ENCODE measurements around the gene MKNK2. TPM values are rescaled to one million over a fixed set of nuclear protein-coding genes. Genes with fewer than 3 reads are reported as not detected.

Gene MKNK2
- total and polyA plus RNA-seq, 2 of the 13 experiments (the other 11 are each of a cell fraction or from before 2014, with no cell fraction given): 44.9 to 112 TPM

GRCh38 chr19:2016041-2016807 lies 34.8 kb downstream of the MKNK2 start (continued):
- TF ChIP-seq ZNF687 (CRISPR knock-in tag; IDR thresholded peaks at IDR 0.05): peak; percentile 57
- no peak for TF ChIP-seq ZHX2 (IDR thresholded peaks at IDR 0.05; ENCODE audit: low read depth)
- no peak for TF ChIP-seq ZHX2 (CRISPR knock-in tag; IDR thresholded peaks at IDR 0.05; ENCODE audit: borderline replicate concordance)
- TF ChIP-seq SP4 (CRISPR knock-in tag; IDR thresholded peaks at IDR 0.05): no peak
- no peak for TF ChIP-seq RFXANK (CRISPR knock-in tag; IDR thresholded peaks at IDR 0.05)
- TF ChIP-seq EP300 (IDR thresholded peaks at IDR 0.05; ENCODE audit: low read depth in 2 of 2, low read length in 2 of 2): no peak
- no peak for TF ChIP-seq EP300 (CRISPR knock-in tag; IDR thresholded peaks at IDR 0.05; ENCODE audit: borderline replicate concordance)
- no peak for TF ChIP-seq ZNF576 (CRISPR knock-in tag; IDR thresholded peaks at IDR 0.05)
- no peak for TF ChIP-seq CBX1 (IDR thresholded peaks at IDR 0.05; ENCODE audit: low read depth)
- no peak for TF ChIP-seq ZBTB42 (CRISPR knock-in tag; IDR thresholded peaks at IDR 0.05)
- no peak for TF ChIP-seq TCF12 (IDR thresholded peaks at IDR 0.05)
- TF ChIP-seq TCF12 (CRISPR knock-in tag; IDR thresholded peaks at IDR 0.05): no peak
- no peak for TF ChIP-seq KDM3A (CRISPR knock-in tag; IDR thresholded peaks at IDR 0.05; ENCODE audit: low read depth)
- TF ChIP-seq HOMEZ (CRISPR knock-in tag; IDR thresholded peaks at IDR 0.05; ENCODE audit: low read depth): no peak
- TF ChIP-seq HOXA3 (CRISPR knock-in tag; IDR thresholded peaks at IDR 0.05): 0 out of 2 replicates have a peak, but pooled peaks have one; percentile 18
- no peak for TF ChIP-seq MTA3 (CRISPR knock-in tag; IDR thresholded peaks at IDR 0.05)
- TF ChIP-seq ATF2 (CRISPR knock-in tag; IDR thresholded peaks at IDR 0.05): no peak

Measured in HepG2 (cell line).